Measurements from ENCODE around the gene DPH3. TPM values are rescaled to one million over a fixed set of nuclear protein-coding genes. Genes with fewer than 3 reads are reported as not detected.

The DPH3 gene
- total RNA-seq = 32.7 and 36.2 TPM in 2 replicates

DNA sequence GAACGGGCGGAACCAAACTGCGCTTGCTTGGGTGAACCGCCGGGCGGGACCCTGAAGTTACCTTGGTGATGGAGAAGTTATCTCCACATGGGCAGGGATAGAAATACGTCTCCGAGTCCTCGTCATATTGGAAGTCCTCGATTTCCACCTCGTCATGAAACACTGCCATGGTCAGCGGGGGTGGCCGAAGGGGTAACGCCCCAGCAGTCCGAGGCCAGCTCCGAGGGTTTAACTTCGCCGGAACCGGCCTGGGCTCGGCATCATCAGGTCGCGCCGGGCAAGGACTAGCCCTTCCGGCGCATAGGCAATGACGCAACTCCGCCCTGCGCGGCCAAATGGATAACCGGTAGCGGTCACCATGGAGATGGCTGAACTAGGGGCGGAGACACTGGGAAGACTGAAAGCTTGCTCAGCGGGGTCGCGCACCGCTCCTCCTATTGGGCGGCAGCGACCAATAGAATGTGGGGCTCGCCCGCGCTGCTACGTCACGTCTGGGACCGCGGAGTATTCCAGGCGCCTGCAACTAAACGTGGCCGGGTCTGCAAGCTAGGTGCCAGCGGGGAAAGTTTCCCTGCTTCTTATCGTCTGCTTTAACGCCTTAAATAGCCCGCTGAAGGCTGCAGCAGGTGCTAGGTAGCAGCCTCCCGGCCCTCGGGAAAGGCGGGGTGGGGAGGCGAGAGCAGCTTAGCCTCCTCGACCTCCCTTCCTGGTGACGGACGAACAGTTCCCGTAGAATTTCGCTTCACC is at the start of gene DPH3, which contains the start of gene OXNAD1:
DPH3 (minus strand) TSS at position 236 of the 747 bp plus-strand sequence; CDS start at position 169, 67 bp downstream.
OXNAD1 (plus strand) TSS at position 505 of the 747 bp plus-strand sequence. CDS start 5,741 bp downstream, outside the sequence.

Other genes starting within 250 kb of the DPH3 start
- gene GALNT15, start 90.3 kb downstream of the DPH3 start, total RNA-seq = 5.0 and 9.5 TPM in 2 replicates
- 8.9 and 11.3 TPM in 2 replicates for gene OXNAD1, start 269 bp upstream of the DPH3 start, total RNA-seq
- gene RFTN1, start 248.8 kb upstream of the DPH3 start, total RNA-seq = 53.4 and 76.3 TPM in 2 replicates